Ovary (tissue), 3 donors: ENCODE data around the gene FAM161A.

ENCODE experiments used
- POLR2A ChIP-seq: fragments of 450-650 bp; IDR thresholded peaks from one replicate; pipeline ENCODE4 v1.6.1; 2017; ENCODE audit warnings: antibody characterized with exemption, mild to moderate bottlenecking, moderate library complexity
- TF ChIP-seq, protein P1 (sequence below), 3 donors: fragments of 450-650 bp in 2 of 3; fragments of 200-600 bp in 1 of 3; IDR thresholded peaks; one replicate each; pipeline versions ENCODE4 v1.5.1 to v1.8.0; 2016 to 2022; ENCODE audit warnings: antibody characterized with exemption in 3 of 3, mild to moderate bottlenecking in 1 of 3
- donor health status: DM: no; HTN: no; CAD: no.

DNA sequence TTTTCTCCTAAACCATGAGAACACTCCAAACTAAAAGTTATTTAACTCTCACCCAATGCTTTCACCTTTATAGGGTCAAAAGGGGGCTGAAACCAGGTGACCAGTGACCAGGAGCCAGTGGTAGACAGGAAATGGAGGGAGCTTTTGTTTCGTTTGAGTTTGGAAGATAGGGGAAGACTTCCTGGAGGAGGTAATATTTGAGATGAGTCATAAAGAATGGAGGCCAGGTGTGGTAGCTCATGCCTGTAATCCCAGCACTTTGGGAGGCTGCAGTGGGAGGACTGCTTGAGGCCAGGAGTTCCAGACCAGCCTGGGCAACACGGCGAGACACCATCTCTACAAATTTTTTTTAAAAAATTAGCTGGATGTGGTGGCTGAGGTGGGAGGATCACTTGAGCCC lies 8.5 kb downstream of the FAM161A start:
- TF ChIP-seq, protein P1, sequence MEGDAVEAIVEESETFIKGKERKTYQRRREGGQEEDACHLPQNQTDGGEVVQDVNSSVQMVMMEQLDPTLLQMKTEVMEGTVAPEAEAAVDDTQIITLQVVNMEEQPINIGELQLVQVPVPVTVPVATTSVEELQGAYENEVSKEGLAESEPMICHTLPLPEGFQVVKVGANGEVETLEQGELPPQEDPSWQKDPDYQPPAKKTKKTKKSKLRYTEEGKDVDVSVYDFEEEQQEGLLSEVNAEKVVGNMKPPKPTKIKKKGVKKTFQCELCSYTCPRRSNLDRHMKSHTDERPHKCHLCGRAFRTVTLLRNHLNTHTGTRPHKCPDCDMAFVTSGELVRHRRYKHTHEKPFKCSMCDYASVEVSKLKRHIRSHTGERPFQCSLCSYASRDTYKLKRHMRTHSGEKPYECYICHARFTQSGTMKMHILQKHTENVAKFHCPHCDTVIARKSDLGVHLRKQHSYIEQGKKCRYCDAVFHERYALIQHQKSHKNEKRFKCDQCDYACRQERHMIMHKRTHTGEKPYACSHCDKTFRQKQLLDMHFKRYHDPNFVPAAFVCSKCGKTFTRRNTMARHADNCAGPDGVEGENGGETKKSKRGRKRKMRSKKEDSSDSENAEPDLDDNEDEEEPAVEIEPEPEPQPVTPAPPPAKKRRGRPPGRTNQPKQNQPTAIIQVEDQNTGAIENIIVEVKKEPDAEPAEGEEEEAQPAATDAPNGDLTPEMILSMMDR (IDR thresholded peaks at IDR 0.05), result no peak
- TF ChIP-seq POLR2A, result no peak
